ENCODE data around the gene CTDP1.

Gene CTDP1

GRCh38 chr18:79792988-79793355, 113.4 kb downstream of the CTDP1 start:
- no peak for DNase-seq
- H3K4me1 ChIP-seq (ENCODE audit: control insufficient read depth, low read depth, low read length) = no peaks in the 10 kb centered on the region
- no peak overlapping the region for H4K8ac ChIP-seq (ENCODE audit: low read depth, low read length)
- H3K4ac ChIP-seq (ENCODE audit: low read depth, low read length) = no peak overlapping the region
- H3K18ac ChIP-seq (ENCODE audit: low read length) = no peak overlapping the region
- no peak overlapping the region for H3K9ac ChIP-seq (ENCODE audit: low read length)
- H3K56ac ChIP-seq (ENCODE audit: low read length) = no peak overlapping the region
- H3K4me3 ChIP-seq (ENCODE audit: low read length) = no peak overlapping the region
- no peak overlapping the region for H3K23ac ChIP-seq (ENCODE audit: low read length)
- H2BK5ac ChIP-seq (ENCODE audit: low read length) = no peak overlapping the region
- H3K79me1 ChIP-seq (ENCODE audit: low read length) = no peaks in the 10 kb centered on the region
- no peaks in the 10 kb centered on the region for H3K36me3 ChIP-seq (ENCODE audit: control insufficient read depth, insufficient read depth, low read length)
- H3K27ac ChIP-seq (ENCODE audit: low read depth, low read length) = no peak overlapping the region
- H4K5ac ChIP-seq (ENCODE audit: low read length) = no peak overlapping the region
- H2BK15ac ChIP-seq (replicated peaks; ENCODE audit: low read depth) = no peak overlapping the region
- no peak overlapping the region for H2AK5ac ChIP-seq (ENCODE audit: low read length)
- H3K79me2 ChIP-seq (ENCODE audit: control insufficient read depth, insufficient read depth, low read length) = no peaks in the 10 kb centered on the region
- H3K4me2 ChIP-seq (ENCODE audit: low read length) = no peak overlapping the region
- no CpG with 5 or more reads among the region's 4 CpGs for WGBS (ENCODE audit: extremely low coverage, insufficient coverage, low lambda C conversion rate)
- H2BK120ac ChIP-seq (ENCODE audit: low read depth, low read length) = no peak overlapping the region
- peaks cover 5% of the 10 kb centered on the region for H3K27me3 ChIP-seq (ENCODE audit: insufficient read depth, low read length, poor library complexity)

GRCh38 chr18:79794846-79795245, 115.2 kb downstream of the CTDP1 start:
- H3K4me3 ChIP-seq (ENCODE audit: low read length) = no peak overlapping the region
- H2AK5ac ChIP-seq (ENCODE audit: low read length) = no peak overlapping the region
- WGBS (ENCODE audit: extremely low coverage, insufficient coverage, low lambda C conversion rate) = no CpG with 5 or more reads among the region's 17 CpGs
- H3K27me3 ChIP-seq (ENCODE audit: insufficient read depth, low read length, poor library complexity) = peaks cover 17% of the 10 kb centered on the region
- H3K4me2 ChIP-seq (ENCODE audit: low read length) = no peak overlapping the region
- no peaks in the 10 kb centered on the region for H3K4me1 ChIP-seq (ENCODE audit: control insufficient read depth, low read depth, low read length)
- H3K36me3 ChIP-seq (ENCODE audit: control insufficient read depth, insufficient read depth, low read length) = no peaks in the 10 kb centered on the region
- H4K5ac ChIP-seq (ENCODE audit: low read length) = no peak overlapping the region
- no peak overlapping the region for H3K27ac ChIP-seq (ENCODE audit: low read depth, low read length)
- no peak overlapping the region for H3K56ac ChIP-seq (ENCODE audit: low read length)
- no peak overlapping the region for H2BK15ac ChIP-seq (replicated peaks; ENCODE audit: low read depth)
- no peak overlapping the region for H2BK5ac ChIP-seq (ENCODE audit: low read length)
- no peak overlapping the region for H4K8ac ChIP-seq (ENCODE audit: low read depth, low read length)
- no peaks in the 10 kb centered on the region for H3K79me2 ChIP-seq (ENCODE audit: control insufficient read depth, insufficient read depth, low read length)
- DNase-seq = no peak
- no peak overlapping the region for H2BK120ac ChIP-seq (ENCODE audit: low read depth, low read length)
- no peak overlapping the region for H3K18ac ChIP-seq (ENCODE audit: low read length)
- H3K9ac ChIP-seq (ENCODE audit: low read length) = no peak overlapping the region
- H3K79me1 ChIP-seq (ENCODE audit: low read length) = no peaks in the 10 kb centered on the region
- H3K23ac ChIP-seq (ENCODE audit: low read length) = no peak overlapping the region
- no peak overlapping the region for H3K4ac ChIP-seq (ENCODE audit: low read depth, low read length)

GRCh38 chr18:79795446-79795845, 115.8 kb downstream of the CTDP1 start:
- no peak overlapping the region for H4K8ac ChIP-seq (ENCODE audit: low read depth, low read length)
- H3K4me1 ChIP-seq (ENCODE audit: control insufficient read depth, low read depth, low read length) = no peaks in the 10 kb centered on the region
- H3K9ac ChIP-seq (ENCODE audit: low read length) = no peak overlapping the region
- no peak overlapping the region for H3K4ac ChIP-seq (ENCODE audit: low read depth, low read length)
- H2BK15ac ChIP-seq (replicated peaks; ENCODE audit: low read depth) = no peak overlapping the region
- H3K27me3 ChIP-seq (ENCODE audit: insufficient read depth, low read length, poor library complexity) = peaks cover 18% of the 10 kb centered on the region
- no peak overlapping the region for H3K23ac ChIP-seq (ENCODE audit: low read length)
- no peak overlapping the region for H3K56ac ChIP-seq (ENCODE audit: low read length)
- DNase-seq = no peak
- H2AK5ac ChIP-seq (ENCODE audit: low read length) = no peak overlapping the region
- WGBS (ENCODE audit: extremely low coverage, insufficient coverage, low lambda C conversion rate) = no CpG with 5 or more reads among the region's 19 CpGs
- no peak overlapping the region for H2BK120ac ChIP-seq (ENCODE audit: low read depth, low read length)
- H2BK5ac ChIP-seq (ENCODE audit: low read length) = no peak overlapping the region
- H3K4me3 ChIP-seq (ENCODE audit: low read length) = no peak overlapping the region
- H3K4me2 ChIP-seq (ENCODE audit: low read length) = no peak overlapping the region
- no peaks in the 10 kb centered on the region for H3K79me2 ChIP-seq (ENCODE audit: control insufficient read depth, insufficient read depth, low read length)
- H3K79me1 ChIP-seq (ENCODE audit: low read length) = no peaks in the 10 kb centered on the region
- no peak overlapping the region for H3K18ac ChIP-seq (ENCODE audit: low read length)
- no peak overlapping the region for H4K5ac ChIP-seq (ENCODE audit: low read length)
- H3K36me3 ChIP-seq (ENCODE audit: control insufficient read depth, insufficient read depth, low read length) = no peaks in the 10 kb centered on the region
- no peak overlapping the region for H3K27ac ChIP-seq (ENCODE audit: low read depth, low read length)

GRCh38 chr18:79796016-79796415, 116.4 kb downstream of the CTDP1 start:
- Histone ChIP-seq H3K27me3 (ENCODE audit: insufficient read depth, low read length, poor library complexity) (peaks cover 18% of the 10 kb centered on the region), H4K8ac (ENCODE audit: low read depth, low read length) (no peak overlapping the region), H3K4me1 (ENCODE audit: control insufficient read depth, low read depth, low read length) (no peaks in the 10 kb centered on the region), H2AK5ac (ENCODE audit: low read length) (no peak overlapping the region), H3K79me1 (ENCODE audit: low read length) (no peaks in the 10 kb centered on the region), H4K5ac (ENCODE audit: low read length) (no peak overlapping the region), H3K79me2 (ENCODE audit: control insufficient read depth, insufficient read depth, low read length) (no peaks in the 10 kb centered on the region), H3K9ac (ENCODE audit: low read length) (no peak overlapping the region), H3K4me3 (ENCODE audit: low read length) (no peak overlapping the region), H3K27ac (ENCODE audit: low read depth, low read length) (no peak overlapping the region), H3K18ac (ENCODE audit: low read length) (no peak overlapping the region), H3K4me2 (ENCODE audit: low read length) (no peak overlapping the region), H3K4ac (ENCODE audit: low read depth, low read length) (no peak overlapping the region), H2BK120ac (ENCODE audit: low read depth, low read length) (no peak overlapping the region), H3K56ac (ENCODE audit: low read length) (no peak overlapping the region), H2BK15ac (replicated peaks; ENCODE audit: low read depth) (no peak overlapping the region), H3K23ac (ENCODE audit: low read length) (no peak overlapping the region), H2BK5ac (ENCODE audit: low read length) (no peak overlapping the region), H3K36me3 (ENCODE audit: control insufficient read depth, insufficient read depth, low read length) (no peaks in the 10 kb centered on the region)
- no CpG with 5 or more reads among the region's 7 CpGs for WGBS (ENCODE audit: extremely low coverage, insufficient coverage, low lambda C conversion rate)
- no peak for DNase-seq

- H2AK5ac ChIP-seq (ENCODE audit: low read length) = no peak overlapping the region
- no peaks in the 10 kb centered on the region for H3K79me2 ChIP-seq (ENCODE audit: control insufficient read depth, insufficient read depth, low read length)
- no peaks in the 10 kb centered on the region for H3K79me1 ChIP-seq (ENCODE audit: low read length)
- no peak overlapping the region for H3K18ac ChIP-seq (ENCODE audit: low read length)
- no peak overlapping the region for H3K4me2 ChIP-seq (ENCODE audit: low read length)
- no peak overlapping the region for H2BK15ac ChIP-seq (replicated peaks; ENCODE audit: low read depth)
- H3K4ac ChIP-seq (ENCODE audit: low read depth, low read length) = no peak overlapping the region
- no peak overlapping the region for H3K4me3 ChIP-seq (ENCODE audit: low read length)
- WGBS (ENCODE audit: extremely low coverage, insufficient coverage, low lambda C conversion rate) = no CpG with 5 or more reads among the region's 21 CpGs
- no peaks in the 10 kb centered on the region for H3K4me1 ChIP-seq (ENCODE audit: control insufficient read depth, low read depth, low read length)
- no peak overlapping the region for H4K8ac ChIP-seq (ENCODE audit: low read depth, low read length)
- H3K36me3 ChIP-seq (ENCODE audit: control insufficient read depth, insufficient read depth, low read length) = no peaks in the 10 kb centered on the region
- H4K5ac ChIP-seq (ENCODE audit: low read length) = no peak overlapping the region
- no peak overlapping the region for H2BK120ac ChIP-seq (ENCODE audit: low read depth, low read length)
- peaks cover 18% of the 10 kb centered on the region for H3K27me3 ChIP-seq (ENCODE audit: insufficient read depth, low read length, poor library complexity)
- no peak overlapping the region for H3K56ac ChIP-seq (ENCODE audit: low read length)
- no peak for DNase-seq
- H2BK5ac ChIP-seq (ENCODE audit: low read length) = no peak overlapping the region
- no peak overlapping the region for H3K9ac ChIP-seq (ENCODE audit: low read length)
- H3K23ac ChIP-seq (ENCODE audit: low read length) = no peak overlapping the region
- no peak overlapping the region for H3K27ac ChIP-seq (ENCODE audit: low read depth, low read length)
These were observed 117.2 kb downstream of the CTDP1 start for GRCh38 chr18:79796531-79797405.
